GM12892 (cell line): ENCODE measurements around the gene MRFAP1L1.

Experiments
- POLR2A ChIP-seq: IDR thresholded peaks from 2 replicates; pipeline ENCODE4 v1.6.1; 2011; ENCODE audit warnings: low read depth, low read length, control low read depth
- POLR2AphosphoS5 ChIP-seq: IDR thresholded peaks from 2 replicates; pipeline ENCODE4 v1.6.1; 2011; ENCODE audit warnings: low read depth, low read length, control low read depth
- TAF1 ChIP-seq: IDR thresholded peaks from 2 replicates; pipeline ENCODE4 v1.6.1; 2011; ENCODE audit warnings: low read depth, mild to moderate bottlenecking, control low read depth, low read length, borderline replicate concordance

GRCh38 chr4:6709230-6710114, at the start of gene MRFAP1L1:
- TF ChIP-seq POLR2A (peak; percentile 66; the same call in 1 of the 2 replicates), POLR2AphosphoS5 (peak; percentile 44; the same call in 1 of the 2 replicates), TAF1 (peak; percentile 88)
